BLaER1 (cell line): ENCODE measurements around the gene PCNX1.

ENCODE experiments used
- H3K27ac ChIP-seq: shearing (Covaris generic); formaldehyde crosslinking; 2 replicates; pipeline ENCODE4 v1.8.1; 2022
- H3K27me3 ChIP-seq: shearing (Covaris generic); formaldehyde crosslinking; 2 replicates; pipeline ENCODE4 v1.8.1; 2022
- H3K36me3 ChIP-seq: shearing (Covaris generic); formaldehyde crosslinking; 2 replicates; pipeline ENCODE4 v1.8.1; 2022
- H3K4me1 ChIP-seq: shearing (Covaris generic); formaldehyde crosslinking; 2 replicates; pipeline ENCODE4 v1.8.1; 2022
- H3K4me2 ChIP-seq: shearing (Covaris generic); formaldehyde crosslinking; 2 replicates; pipeline ENCODE4 v1.8.1; 2022
- H3K4me3 ChIP-seq: shearing (Covaris generic); formaldehyde crosslinking; 2 replicates; pipeline ENCODE4 v1.8.1; 2022
- H3K9ac ChIP-seq: shearing (Covaris generic); formaldehyde crosslinking; 2 replicates; pipeline ENCODE4 v1.8.1; 2022
- H3K9me3 ChIP-seq: shearing (Covaris generic); formaldehyde crosslinking; 2 replicates; pipeline ENCODE4 v1.8.1; 2022
- H4K20me1 ChIP-seq: shearing (Covaris generic); formaldehyde crosslinking; 2 replicates; pipeline ENCODE4 v1.8.1; 2022
- Cebpa-rat ChIP-seq: shearing (Covaris generic); IDR thresholded peaks from 2 replicates; pipeline ENCODE4 v1.8.1; 2022

The PCNX1 gene

DNA sequence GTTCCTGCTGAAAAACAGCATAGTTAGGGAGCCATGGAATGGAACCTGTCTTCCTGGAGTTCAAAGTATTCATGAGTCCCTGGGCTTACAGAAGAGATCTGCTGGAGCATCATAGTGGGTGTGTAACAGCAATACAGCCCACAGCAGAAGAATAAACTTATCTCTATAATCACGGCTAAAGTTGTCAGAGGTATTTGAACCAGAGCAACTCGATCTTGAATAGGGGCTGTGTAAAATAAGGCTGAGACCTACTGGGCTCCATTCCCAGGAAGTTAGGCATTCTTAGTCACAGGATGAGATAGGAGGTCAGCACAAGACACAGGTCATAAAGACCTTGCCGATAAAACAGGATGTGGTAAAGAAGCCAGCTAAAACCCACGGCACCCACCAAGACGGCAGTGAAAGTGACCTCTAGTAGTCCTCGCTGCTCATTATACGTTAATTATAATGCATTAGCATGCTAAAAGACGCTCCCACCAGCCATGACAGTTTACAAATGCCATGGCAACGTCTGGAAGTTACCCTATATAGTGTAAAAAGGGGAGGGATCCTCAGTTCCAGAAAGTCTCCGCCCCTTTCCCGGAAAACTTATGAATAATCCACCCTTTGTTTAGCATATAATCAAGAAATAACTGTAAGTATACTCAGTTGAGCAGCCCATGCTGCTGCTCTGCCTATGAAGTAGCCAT lies 223.4 kb downstream of the PCNX1 start:
- H3K27me3 ChIP-seq, result no peaks in the 10 kb centered on the region
- H3K4me2 ChIP-seq, result no peak overlapping the region
- no peaks in the 10 kb centered on the region for H3K4me1 ChIP-seq
- no peak for TF ChIP-seq Cebpa-rat
- no peak overlapping the region for H3K9ac ChIP-seq
- no peaks in the 10 kb centered on the region for H3K9me3 ChIP-seq
- no peaks in the 10 kb centered on the region for H3K36me3 ChIP-seq
- no peak overlapping the region for H3K4me3 ChIP-seq
- H3K27ac ChIP-seq, result no peak overlapping the region
- no peaks in the 10 kb centered on the region for H4K20me1 ChIP-seq

DNA sequence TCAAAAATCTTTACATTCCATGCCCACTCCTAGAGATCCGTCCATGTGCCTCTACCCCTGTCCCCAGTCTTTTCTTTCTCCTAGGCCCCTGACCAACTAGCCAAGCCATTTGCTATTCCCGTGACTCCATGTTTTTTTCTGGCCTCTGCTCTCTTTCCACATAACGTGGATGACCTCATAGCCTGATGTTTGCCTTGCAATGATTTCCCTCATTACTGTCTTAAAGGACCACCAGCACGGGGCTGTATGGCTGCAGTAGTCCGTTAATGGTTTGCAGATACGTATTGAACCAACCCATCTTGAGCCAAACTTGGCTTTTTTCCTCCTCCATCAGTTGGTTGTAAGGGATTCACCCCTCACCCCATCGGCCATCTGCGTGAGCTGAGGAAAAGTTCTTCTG lies 226.0 kb downstream of the PCNX1 start:
- Histone ChIP-seq H3K27ac (no peak overlapping the region), H3K9ac (no peak overlapping the region), H3K27me3 (no peaks in the 10 kb centered on the region), H4K20me1 (no peaks in the 10 kb centered on the region), H3K4me3 (no peak overlapping the region), H3K36me3 (no peaks in the 10 kb centered on the region), H3K4me1 (no peaks in the 10 kb centered on the region), H3K9me3 (peaks cover 10% of the 10 kb centered on the region), H3K4me2 (no peak overlapping the region)
- no peak for TF ChIP-seq Cebpa-rat

DNA sequence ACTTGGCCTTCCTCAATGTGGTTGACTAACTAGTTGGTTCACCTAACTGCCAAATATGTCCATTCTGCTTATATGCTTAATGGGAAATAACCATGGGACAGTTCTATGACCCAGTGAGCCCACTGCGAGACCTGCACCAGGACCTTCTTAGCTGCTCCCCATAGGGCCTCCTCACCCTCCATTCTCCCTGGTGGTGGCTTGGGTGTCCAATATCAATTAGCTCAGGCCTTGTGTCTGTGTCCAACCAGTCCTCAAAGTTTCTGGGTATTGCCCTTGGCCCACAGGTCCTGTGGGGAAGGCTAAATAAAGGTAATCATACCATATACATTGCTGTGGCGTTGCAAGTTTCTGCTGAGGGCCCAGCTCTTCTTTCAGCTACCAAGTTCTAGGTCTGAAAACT lies 228.2 kb downstream of the PCNX1 start:
- Histone ChIP-seq H3K27ac (no peak overlapping the region), H3K4me1 (peaks cover 7% of the 10 kb centered on the region), H3K4me2 (no peak overlapping the region), H3K4me3 (no peak overlapping the region), H3K36me3 (no peaks in the 10 kb centered on the region), H4K20me1 (no peaks in the 10 kb centered on the region), H3K27me3 (no peaks in the 10 kb centered on the region), H3K9me3 (peaks cover 10% of the 10 kb centered on the region), H3K9ac (no peak overlapping the region)
- no peak for TF ChIP-seq Cebpa-rat

DNA sequence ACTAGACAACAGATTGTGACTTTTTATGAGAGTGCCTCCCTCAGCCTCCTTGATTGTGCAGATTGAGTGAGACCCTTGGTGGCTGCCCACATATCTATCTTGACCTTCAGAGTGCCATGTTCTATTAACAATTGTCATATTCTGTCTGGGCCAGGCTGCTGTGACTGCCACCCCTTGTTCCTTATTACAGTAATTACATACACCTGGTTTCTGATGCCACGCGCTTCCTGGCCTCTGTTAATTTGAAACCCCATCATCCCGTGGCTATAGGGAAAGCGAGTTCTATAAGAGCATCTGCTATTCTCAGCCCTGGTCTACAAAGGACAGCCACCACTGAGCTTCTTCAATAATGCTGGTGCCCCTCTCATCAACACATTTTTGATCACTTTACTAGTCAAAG lies 228.7 kb downstream of the PCNX1 start:
- Histone ChIP-seq H3K9me3 (peaks cover 10% of the 10 kb centered on the region), H4K20me1 (no peaks in the 10 kb centered on the region), H3K4me1 (peaks cover 8% of the 10 kb centered on the region), H3K4me2 (no peak overlapping the region), H3K9ac (no peak overlapping the region), H3K4me3 (no peak overlapping the region), H3K36me3 (no peaks in the 10 kb centered on the region), H3K27me3 (no peaks in the 10 kb centered on the region), H3K27ac (no peak overlapping the region)
- TF ChIP-seq Cebpa-rat, result no peak

DNA sequence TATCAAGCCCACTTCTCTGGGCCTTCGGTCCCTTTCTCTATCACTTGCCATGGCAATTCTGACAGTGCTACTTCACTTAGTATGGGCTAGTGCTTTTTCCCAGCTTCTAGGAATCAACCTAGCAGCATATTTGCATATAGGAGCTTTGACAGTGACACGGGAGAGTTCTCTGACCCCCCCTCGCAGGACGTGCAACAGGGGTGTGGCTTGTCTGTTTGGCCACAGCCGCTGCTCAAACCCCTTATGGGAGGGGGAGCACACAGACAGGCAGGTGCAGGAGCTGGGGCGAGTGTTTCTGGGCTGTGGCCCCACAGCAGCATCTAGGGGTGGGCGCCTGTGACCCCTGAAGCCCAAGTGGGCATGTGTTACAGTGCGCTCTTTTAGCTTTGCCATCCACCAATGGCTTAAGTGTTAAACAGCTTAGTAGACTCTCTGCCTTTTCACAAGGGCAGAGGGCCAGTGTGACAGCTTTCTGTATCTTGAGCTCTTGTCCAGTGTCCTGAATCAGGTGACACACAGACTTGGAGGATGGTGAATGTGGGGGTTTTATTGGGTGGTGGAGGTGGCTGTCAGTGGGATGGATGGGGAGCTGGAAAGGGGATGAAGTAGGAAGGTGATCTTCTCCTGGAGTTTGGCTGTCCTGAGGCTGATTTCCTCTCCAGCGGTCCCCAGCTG lies 229.3 kb downstream of the PCNX1 start:
- H3K27ac ChIP-seq, result no peak overlapping the region
- H3K4me1 ChIP-seq, result peaks cover 14% of the 10 kb centered on the region
- no peak overlapping the region for H3K4me3 ChIP-seq
- peaks cover 10% of the 10 kb centered on the region for H3K9me3 ChIP-seq
- no peak overlapping the region for H3K9ac ChIP-seq
- no peak overlapping the region for H3K4me2 ChIP-seq
- TF ChIP-seq Cebpa-rat, result no peak
- H3K27me3 ChIP-seq, result no peaks in the 10 kb centered on the region
- H4K20me1 ChIP-seq, result no peaks in the 10 kb centered on the region
- no peaks in the 10 kb centered on the region for H3K36me3 ChIP-seq

DNA sequence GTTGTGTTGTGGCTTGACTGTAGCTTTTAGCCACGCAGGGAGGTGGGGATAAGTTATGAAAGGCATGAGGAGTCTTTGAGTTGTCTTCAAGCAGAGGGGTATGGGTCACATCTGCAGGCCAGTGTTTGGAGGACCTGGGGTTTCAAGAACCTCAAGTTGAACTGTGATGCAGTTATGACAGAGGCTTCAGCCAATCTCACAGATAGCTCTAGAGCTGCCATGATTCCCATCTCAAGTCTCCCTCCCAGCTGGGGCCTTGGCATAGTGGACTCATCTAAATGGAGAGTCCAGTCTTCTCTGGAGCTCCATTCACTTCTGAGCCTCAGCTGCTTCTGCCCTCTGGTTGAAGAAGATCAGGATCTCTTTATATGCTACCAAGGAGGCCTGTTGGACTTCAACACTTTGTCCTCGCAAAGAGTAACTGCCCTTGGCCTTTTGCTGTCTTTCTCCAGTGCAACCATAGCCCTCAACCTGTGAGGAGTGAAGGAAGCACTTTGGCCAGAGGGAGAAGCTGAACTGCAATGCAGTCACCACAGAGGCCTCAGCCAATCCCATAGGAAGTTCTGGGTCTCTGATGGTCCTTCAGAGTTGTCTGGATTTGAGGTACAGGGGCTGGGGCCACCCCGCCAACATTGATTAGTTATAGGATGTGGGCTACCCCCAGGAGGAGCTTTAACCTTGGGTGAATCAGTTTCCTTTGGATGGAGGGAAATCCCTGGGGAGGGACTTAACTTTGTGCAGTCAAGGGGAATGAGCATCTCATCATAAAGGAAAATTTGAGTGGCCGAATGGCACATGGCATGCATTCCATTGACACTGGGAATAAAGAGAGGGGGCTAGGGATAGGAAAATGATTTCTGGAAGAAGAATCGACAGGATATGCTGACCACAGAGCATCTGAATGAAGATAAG lies 230.5 kb downstream of the PCNX1 start:
- Histone ChIP-seq H3K27me3 (no peaks in the 10 kb centered on the region), H3K9me3 (peaks cover 10% of the 10 kb centered on the region), H3K9ac (no peak overlapping the region), H3K4me3 (no peak overlapping the region), H4K20me1 (no peaks in the 10 kb centered on the region), H3K4me1 (peaks cover 26% of the 10 kb centered on the region), H3K4me2 (no peak overlapping the region), H3K27ac (no peak overlapping the region), H3K36me3 (no peaks in the 10 kb centered on the region)
- no peak for TF ChIP-seq Cebpa-rat

DNA sequence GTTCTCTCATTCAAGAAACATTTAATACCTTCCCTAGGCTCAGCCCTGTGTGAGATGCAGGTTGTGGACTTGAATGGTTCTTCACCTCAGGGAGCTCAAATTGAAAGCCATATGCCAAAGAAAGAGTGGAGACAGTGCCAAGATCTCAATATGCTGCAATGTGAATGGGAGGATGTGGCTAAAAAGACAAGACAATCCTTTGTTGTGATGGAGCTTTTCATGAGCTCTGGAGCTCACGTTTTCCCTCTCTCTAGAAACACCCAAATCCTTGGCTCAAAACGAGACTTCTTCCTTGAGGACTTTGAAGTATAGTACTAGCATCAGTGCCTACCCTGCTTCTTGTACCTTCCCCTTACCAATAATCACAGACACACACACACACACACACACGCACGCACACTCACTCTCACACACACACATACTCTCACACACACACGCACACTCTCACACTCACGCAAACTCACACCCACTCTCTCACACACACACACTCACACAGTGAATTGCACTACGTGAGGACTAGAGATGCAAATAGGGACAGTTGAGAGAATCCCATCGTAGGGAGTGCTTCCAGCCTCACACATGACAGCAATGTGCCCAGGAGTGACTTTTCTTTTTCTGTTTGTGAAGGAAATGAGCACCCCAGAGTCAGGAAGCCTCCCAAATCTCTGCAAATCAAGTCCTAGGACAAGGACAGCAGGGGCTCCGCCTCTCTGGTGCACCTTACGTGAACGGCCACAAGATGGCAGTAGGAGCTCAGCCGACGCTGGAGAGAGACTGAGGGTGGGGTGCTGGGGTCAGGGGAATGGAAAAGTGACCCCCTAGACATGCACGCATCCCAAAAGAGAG lies 231.4 kb downstream of the PCNX1 start:
- Histone ChIP-seq H3K36me3 (no peaks in the 10 kb centered on the region), H3K27me3 (no peaks in the 10 kb centered on the region), H3K9ac (no peak overlapping the region), H3K4me2 (peak overlapping the region; percentile 53), H3K9me3 (peaks cover 10% of the 10 kb centered on the region), H4K20me1 (no peaks in the 10 kb centered on the region), H3K27ac (no peak overlapping the region), H3K4me1 (peaks cover 35% of the 10 kb centered on the region), H3K4me3 (no peak overlapping the region)
- TF ChIP-seq Cebpa-rat, result no peak

DNA sequence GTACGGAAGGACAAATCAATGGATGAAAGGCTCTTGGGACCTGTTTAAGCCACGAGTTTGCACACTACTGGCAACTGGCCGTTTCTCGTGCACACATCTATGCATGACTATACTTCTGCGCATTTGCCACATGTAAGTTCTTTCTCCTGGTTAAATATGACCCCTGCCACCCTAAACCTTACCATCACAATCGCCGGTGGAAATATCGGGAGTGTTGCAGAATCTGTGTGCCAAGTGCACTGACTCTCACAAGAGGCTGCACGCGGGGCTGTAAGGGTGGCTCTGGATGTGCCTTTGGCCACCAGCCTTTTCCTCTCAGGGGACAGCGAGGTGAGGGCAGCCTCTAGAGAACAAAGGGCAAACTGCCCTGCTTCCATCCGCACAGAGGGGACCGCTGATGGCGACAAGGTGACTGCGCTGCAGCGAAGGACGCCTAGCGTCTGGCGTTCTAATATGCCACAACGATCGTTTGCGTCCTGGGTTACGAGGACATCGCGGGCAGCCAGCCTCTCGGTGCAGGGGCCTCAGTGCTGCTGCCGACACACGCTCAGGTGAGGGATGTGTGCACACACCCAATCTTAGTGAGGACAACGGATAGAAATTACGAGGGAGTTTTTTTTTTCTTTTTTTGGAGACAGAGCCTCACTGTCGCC lies 232.2 kb downstream of the PCNX1 start:
- Histone ChIP-seq H3K9ac (no peak overlapping the region), H3K4me2 (peak overlapping the region; percentile 53)
- no peak for TF ChIP-seq Cebpa-rat

DNA sequence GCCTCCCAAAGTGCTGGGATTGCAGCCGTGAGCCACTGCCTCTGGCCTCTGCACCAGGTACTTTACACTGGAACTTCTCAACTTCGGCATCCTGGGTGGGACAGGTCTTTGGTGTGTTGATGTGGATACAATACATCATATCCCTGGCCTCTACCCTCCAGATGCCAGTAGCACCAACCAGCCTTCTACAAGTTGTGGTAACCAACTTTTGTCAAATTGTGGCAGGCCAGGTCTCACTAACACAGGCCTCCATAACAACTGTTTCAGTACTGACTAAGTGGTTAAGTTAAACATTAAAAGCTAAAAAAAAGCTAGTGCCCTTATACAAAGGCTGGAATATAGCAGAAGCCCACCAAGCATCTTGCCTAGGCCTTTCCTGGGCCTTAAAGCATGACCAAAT lies 232.9 kb downstream of the PCNX1 start:
- no peaks in the 10 kb centered on the region for H3K36me3 ChIP-seq
- H4K20me1 ChIP-seq, result no peaks in the 10 kb centered on the region
- TF ChIP-seq Cebpa-rat, result no peak
- no peak overlapping the region for H3K27ac ChIP-seq
- H3K4me3 ChIP-seq, result no peak overlapping the region
- no peak overlapping the region for H3K4me2 ChIP-seq
- H3K9me3 ChIP-seq, result peaks cover 10% of the 10 kb centered on the region
- H3K27me3 ChIP-seq, result no peaks in the 10 kb centered on the region
- H3K4me1 ChIP-seq, result peaks cover 37% of the 10 kb centered on the region
- H3K9ac ChIP-seq, result no peak overlapping the region

More for the DNA sequence above, 232.2 kb downstream of the PCNX1 start:
- Histone ChIP-seq H3K36me3 (no peaks in the 10 kb centered on the region), H3K4me1 (peaks cover 37% of the 10 kb centered on the region), H3K4me3 (no peak overlapping the region), H3K9me3 (peaks cover 10% of the 10 kb centered on the region), H3K27ac (no peak overlapping the region), H4K20me1 (no peaks in the 10 kb centered on the region), H3K27me3 (no peaks in the 10 kb centered on the region)
